Lower leg skin (tissue), 3 donors: ENCODE results near the gene CAPN15.

Experiments
- CTCF ChIP-seq, 3 donors: fragments of 450-650 bp; IDR thresholded peaks; one replicate each; pipeline ENCODE4 v1.5.1; 2016; ENCODE audit warnings: antibody characterized with exemption in 3 of 3, mild to moderate bottlenecking in 3 of 3, moderate library complexity in 2 of 3
- POLR2A ChIP-seq, 2 donors: fragments of 450-650 bp; IDR thresholded peaks; one replicate each; pipeline ENCODE4 v1.6.1; 2016 to 2017; ENCODE audit warnings: antibody characterized with exemption in 2 of 2, mild to moderate bottlenecking in 1 of 2, moderate library complexity in 1 of 2

DNA sequence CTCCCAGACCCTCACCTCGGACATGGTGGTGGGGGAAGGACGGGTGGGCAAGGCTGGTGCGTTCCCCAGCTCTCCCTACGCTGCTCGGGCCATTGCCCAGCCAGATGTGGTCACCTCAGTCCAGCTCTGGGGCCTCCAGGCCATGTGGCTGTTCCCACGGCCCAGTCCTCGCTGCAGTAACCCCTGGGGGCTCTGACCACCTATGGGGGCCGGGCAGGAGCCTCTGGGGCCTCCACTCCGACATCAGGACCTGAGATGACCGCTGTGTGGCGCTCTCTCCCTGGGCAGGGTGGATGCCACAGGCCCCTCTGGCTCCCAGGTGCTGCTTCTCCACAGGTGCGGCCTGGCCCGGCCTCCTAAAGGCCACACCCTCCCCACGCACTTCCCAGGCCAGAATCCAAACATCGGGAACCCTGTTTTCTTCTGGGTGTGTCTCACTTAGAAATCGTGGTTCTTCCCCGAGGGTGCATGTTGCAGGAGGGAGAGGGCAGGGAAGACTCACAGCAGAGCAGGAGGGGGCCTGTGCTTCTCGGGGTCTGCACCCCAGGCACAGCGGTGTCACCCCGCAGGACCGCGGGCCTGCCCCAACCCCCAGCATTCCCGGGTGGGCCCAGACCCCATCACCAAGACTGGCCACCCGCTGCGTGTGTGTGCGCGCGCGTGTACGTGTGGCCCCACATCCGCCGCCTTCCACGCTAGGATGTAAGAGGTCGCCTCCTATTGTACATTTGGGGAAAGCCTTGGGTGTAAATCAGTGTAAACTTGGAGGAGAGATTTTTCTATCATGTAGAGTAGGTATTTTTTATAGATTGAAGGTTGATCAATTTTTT is 5.9 kb upstream of the CAPN15 start:
- no peak for TF ChIP-seq CTCF (IDR thresholded peaks at IDR 0.05)
- no peak for TF ChIP-seq POLR2A (IDR thresholded peaks at IDR 0.05)
